GM21447 (cell line): ENCODE data around the gene GDF10.

Experiments
- ATAC-seq: cut with Tn5 transposase; IDR thresholded peaks from one replicate; pipeline ENCODE4 v1.9.1; 2021; ENCODE audit not compliant: unreplicated experiment

GDF10 gene

DNA sequence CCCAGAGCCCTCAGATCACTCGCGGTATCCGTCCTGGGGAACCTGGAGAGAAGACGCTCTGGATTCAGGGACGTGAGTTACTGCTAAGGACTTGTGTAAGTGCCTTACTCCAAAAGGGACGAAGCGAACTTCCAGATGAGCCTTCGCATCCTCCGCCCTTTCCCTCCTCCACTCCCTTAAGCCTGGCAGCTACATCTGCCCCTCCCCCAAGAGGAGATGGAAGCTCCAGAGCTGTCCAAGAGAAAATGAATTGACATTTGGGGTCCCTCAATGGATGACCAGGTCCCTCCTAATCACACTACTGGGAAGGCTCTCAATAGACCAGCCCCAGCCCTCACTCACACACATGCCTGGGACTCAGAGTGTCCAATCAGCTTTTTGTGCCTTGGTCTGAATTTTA, 31.3 kb upstream of the GDF10 start:
- no peak for ATAC-seq

- ATAC-seq = no peak
Observed at GRCh38 chr10:47269294-47269693, 30.7 kb upstream of the GDF10 start.

DNA sequence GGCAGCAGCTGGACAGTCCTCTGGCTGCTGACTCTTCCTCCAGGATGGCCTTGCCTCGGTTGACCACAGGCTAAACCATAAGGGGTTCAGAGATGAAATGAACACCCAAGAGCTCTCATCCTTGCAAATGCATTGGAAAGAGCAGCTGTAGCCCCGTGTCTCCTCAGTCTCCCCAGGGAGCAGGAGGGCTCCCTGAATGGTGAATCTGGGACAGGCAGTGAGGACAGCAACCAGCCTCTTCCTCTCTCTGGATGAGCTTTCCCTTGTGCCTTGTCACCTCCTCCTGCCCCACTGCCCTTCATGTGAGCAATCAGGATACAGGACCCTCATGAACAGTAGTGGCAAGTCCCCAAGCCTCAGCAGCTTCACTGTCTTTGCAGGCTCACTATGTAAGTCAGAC, 23.9 kb upstream of the GDF10 start:
- ATAC-seq = no peak

- ATAC-seq = no peak
Observed at GRCh38 chr10:47276576-47277351, 23.2 kb upstream of the GDF10 start.

- ATAC-seq = no peak
Observed at GRCh38 chr10:47277352-47278151, 22.4 kb upstream of the GDF10 start.

DNA sequence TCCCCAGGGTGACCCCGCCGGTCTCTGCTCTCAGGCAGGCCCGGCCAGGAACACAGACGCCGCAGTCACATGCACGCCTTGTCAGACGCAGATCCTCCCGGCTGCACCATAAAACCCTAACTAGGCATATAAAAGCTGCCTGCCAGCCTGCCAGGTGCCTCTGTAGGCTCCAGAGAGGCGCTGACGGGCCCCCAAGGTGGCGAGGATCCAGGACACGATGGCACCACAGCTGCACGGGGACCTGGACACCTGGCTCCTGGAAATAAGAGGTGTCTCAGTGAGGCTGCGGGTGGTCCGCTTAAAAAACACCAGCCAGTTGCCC, 21.9 kb upstream of the GDF10 start:
- no peak for ATAC-seq

DNA sequence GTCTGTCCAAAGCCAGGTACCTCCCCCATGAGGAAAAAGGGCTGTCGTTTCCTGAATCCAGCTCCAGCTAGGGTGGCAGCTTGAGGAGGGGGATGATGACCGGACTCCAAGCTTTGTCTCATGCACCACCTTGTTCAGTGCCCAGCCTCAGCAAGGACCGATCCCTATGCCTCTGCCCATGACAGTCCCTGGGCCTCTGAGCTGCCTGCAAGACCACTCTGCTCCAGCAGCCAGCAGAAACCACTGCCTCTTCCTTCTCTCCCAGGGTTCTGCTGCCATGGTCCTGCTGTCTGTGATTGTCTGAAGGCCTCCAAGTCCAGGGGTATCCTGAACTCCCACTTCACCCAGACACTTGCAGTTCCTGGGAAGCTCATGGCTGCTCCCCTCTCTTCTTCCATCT, 21.3 kb upstream of the GDF10 start:
- ATAC-seq = no peak

DNA sequence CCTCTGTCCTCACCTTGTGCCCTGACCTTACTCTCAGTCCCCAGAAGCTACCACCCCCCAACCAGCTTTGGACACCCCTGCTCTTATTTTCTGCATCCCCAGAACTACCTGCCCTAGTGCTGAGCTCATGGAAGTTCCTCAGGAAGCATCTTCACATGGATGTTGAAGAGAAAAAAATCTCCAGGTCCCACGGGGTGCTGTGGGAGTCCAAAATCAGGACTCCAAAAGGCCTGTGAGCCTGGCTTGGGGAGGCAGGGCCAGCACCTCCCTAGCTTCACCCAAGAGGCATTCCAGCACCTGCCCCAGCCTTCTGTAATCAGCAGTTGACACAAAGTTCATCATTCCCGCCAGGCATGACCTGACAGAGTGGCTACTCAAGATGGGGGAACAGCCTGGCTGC, 20.7 kb upstream of the GDF10 start:
- no peak for ATAC-seq

DNA sequence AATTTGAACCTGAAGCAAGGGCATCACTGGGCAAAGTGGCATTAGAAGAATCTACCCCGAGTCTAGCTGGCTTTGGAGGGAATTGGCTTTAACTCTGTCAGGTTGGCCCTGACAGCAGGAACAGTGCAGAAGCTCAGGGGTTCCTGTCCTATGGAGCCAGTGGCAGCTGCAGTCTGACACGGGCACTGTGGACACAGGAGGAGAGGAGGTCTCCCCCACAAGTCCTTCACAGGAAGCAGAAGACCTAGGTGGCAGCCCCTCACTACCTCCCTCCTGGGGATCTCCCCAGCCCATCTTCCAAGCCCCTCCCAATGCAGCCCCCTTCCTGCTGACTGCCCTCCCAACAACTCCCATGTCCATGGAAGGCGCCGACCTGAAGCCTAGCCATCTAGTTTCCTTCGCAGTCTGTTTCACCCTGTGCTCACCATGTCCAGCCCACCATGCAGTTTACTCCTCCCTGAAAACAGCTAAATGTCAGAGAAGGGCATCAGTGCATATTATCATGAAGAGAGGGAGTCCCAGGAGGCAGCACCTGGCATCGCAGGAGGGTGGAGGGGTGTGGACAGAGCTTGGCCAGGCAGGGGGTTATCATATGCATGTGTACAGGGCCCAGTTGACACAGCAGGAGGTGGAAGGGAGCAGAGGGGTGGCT, 17.9 kb upstream of the GDF10 start:
- ATAC-seq = no peak

DNA sequence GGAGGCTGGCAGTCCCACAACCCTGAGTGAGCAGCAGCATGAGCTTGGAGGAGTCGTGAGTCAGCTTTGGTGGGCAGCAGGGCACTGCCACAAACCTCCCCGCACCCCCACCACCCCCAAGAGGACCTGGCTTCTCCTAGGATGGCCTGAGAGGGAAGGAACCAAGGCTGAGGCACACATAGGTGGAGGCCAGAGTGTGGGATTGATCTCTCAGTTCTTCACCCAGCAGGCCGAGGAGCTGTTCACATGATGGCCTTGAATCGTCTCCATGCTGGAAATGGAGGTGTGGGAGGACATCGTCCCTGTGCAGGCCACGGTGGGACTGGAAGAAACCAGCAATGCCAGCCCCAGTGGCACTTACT, 17.4 kb upstream of the GDF10 start:
- no peak for ATAC-seq

GRCh38 chr10:47283101-47283630, 16.8 kb upstream of the GDF10 start:
- ATAC-seq = no peak

DNA sequence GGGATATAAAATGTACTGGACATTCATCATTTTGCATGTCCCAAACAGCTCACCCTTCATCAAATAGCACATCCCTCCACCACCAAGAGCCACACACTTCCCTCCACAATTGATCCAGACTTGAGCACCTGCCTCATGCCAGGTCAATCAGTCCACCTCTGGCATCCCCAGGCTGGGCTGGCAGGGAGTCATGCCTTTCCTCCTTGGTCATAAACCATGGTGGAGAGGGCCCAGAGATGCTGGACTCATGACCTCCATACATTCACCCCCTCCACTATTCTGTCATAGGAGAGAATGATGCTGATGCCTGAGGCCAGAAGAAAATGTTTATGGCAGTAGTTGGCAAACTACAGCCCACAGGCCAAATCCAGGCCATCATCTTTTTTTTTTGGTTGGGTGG, 16.1 kb upstream of the GDF10 start:
- no peak for ATAC-seq

- ATAC-seq = no peak
Observed at GRCh38 chr10:47285381-47286115, 14.4 kb upstream of the GDF10 start.

- ATAC-seq = no peak
Observed at GRCh38 chr10:47286116-47286505, 13.9 kb upstream of the GDF10 start.

- no peak for ATAC-seq
Observed at GRCh38 chr10:47286591-47287315, 13.2 kb upstream of the GDF10 start.

DNA sequence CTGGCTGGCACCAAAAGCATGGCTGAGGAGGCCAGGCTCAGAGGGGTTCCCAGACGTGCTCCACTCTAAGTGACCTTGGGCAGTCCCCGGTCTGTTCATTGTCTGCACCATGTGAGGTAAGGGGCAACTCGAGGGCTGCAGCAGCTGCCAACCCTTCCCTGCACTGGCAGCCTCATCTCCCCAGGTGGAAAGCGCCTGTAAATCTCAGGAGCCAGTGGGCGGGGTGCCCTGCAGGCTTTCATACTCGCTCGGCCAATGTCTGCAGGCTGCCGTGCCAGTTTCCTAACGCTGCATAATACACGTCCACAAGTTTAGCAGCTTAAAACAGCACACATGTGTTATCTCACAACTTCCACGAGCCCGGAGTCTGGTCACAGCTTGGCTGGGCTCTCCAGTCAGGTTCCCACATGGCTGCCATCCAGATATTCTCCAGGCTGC, 12.6 kb upstream of the GDF10 start:
- ATAC-seq = no peak

DNA sequence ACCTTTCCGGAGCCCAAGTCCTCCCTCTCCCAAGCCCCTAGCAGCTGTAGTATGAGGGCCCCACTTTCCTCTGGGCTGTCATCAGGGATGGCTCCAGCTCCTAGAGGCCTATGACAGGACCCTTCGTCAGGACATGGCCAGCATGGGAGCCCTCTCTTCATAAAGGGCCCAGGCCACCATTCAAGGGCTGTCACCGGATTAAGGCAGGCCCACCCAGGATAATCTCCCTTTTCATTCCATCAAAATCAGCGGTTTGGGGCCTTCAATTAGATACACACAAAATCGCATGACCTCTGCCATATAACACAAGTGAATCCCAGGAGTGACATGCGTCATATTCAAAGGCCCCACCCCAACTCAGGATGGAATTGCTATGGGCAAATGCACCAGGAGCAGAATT, 12.2 kb upstream of the GDF10 start:
- ATAC-seq = no peak

DNA sequence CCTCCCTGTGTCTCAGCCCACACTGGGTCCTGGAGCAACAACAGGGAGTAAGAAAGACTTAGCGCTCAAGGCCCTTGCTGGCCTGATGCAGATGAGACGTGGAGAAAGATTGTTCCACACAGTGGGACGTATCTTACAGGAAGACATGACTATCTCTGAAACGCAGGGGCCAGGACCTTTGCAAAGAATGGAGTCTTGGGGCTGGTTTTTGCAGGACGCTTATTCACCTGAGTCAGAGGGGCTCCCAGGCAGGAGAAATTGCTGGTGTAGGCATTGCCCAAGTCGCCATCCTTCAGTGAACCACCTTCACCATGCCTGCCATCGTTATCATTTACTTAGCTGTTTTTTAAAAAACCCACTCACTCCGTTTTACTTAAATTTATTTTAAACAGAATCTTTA, 11.8 kb upstream of the GDF10 start:
- no peak for ATAC-seq

DNA sequence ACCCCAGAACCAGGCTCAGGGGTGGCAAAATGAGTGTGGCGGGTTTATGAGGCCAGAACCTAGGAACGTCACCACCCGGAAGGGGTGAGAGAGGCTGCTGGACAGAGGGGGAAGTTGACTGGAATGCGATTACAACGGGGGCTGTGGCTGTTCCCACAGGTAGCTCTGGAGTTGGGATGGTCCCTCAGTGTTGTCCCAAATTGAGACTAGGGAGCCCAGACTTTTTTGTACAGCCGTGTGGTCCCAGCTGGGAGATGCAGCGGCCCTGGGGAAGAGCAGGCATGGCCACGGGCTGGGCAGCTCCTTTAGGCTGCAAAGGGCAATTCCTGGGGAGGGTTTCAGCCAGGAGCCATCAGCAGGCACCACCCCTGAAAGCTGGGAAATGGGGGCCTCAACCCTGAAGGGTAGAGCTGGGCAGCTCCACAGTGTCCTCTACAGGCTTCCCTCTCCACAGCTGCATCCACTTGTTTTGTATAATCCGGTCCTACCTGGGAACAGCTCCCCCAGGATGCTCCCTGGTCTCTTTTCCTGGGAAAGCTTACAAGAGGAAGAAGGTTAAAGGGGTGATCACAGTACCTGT, 11.0 kb upstream of the GDF10 start:
- no peak for ATAC-seq

DNA sequence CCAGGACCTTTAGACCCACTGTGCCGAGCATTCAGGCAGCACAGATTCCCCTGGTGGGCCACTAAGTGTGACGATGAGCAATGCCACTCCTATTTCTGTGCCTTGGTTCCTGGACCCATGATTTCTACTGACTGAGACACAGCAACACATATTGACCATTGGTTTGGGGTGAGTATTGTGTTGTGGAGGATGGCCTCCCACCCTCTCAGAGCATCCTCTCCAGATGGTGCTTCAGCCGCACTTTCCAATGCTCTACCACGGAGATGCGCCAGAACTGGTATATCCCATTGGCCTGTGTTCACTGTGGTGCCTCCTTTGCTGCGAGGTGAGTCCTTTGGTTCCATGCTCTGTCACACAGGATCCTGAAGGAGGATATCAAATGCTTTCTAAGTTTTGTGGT, 10.1 kb upstream of the GDF10 start:
- ATAC-seq = no peak
